Skeletal muscle cell (primary cell): Measurements from ENCODE around the gene NCOA6.
"Not testable (repeated sequence)": the region's sequence is repeated elsewhere in the genome, so short reads cannot be mapped to it uniquely, and the experiment has no call there.

ENCODE experiments used
- DNase-seq: peaks from one replicate; pipeline ENCODE4 v3.0.0-alpha.2; 2010; ENCODE audit warnings: low read depth
- H3K4me3 ChIP-seq: 2 replicates; pipeline ENCODE4 v1.5.1; 2011; ENCODE audit warnings: low read depth, mild to moderate bottlenecking, control low read depth, low read length, moderate library complexity

NCOA6 gene

GRCh38 chr20:34743039-34743438, 82.4 kb downstream of the NCOA6 start:
- H3K4me3 ChIP-seq = no peak overlapping the region
- no peak for DNase-seq

DNA sequence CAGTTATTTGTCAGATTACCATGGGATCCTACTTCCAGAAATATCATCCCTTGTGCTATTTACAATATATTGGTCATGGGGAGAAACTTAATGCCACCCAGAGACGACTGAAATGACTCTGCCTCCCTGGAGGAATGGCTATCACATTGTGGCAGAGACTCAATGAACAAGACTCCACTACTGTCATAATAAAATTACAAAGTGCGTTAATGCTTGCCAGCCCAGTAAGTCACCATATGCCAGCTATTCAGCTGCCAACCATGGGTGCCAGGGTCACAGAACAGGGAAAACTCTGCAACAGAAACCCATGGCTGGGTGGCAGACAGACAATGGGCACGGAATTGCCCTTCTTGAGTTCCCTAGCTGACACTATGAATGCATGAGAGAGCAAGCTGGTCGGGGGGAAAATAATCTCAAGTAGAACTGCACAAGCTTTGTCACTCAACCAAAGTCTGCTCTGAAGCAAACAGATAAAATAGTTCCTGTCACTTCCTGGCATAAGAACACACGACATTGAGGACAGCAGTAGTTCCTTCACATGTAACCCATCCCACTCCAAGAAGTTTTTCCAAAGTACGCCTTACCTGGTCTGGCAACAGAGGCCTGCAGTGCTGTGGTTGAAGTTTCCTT, 89.2 kb downstream of the NCOA6 start:
- no peak for DNase-seq
- H3K4me3 ChIP-seq = no peak overlapping the region

GRCh38 chr20:34732523-34732922, 92.9 kb downstream of the NCOA6 start:
- H3K4me3 ChIP-seq = no peak overlapping the region
- DNase-seq = no peak

DNA sequence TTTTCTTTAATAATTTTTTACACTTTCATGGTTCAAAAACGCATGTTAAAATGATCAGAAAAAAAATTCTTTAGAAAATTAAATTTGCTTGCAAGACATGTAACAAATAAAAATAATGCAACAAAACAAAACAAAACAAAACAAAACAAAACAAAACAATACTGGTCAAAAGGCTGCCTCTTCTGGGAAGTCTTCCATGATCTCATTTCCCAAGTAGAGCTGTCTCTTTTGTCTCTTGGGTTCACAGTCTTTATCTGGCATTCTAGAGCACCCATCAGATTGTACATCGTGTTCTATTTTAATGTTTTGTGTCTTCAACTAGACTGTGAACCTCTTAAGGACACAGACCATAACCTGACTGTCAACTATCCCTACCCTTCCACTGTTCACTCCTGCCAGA, 96.0 kb downstream of the NCOA6 start:
- DNase-seq = no peak

DNA sequence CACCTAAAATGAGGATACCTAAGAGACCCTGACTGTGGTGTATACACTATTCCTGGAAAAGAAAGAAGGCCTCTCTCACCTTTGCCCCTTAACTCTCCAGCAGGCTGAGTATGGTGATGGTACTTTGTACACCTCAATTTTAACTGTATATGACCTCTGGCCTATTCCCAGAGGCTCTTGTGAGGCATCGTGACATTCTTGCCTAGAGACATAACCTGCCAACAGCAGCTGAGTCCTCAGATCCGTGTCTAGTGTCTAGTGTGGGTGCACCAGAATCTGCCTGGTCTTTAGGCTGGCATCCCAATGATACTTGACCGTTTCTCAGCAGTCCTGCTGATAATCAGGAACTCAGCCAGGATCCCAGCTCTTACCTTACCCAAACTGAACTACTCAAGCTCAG, 101.3 kb downstream of the NCOA6 start:
- H3K4me3 ChIP-seq = no peak overlapping the region
- DNase-seq = no peak

More for the DNA sequence above, 96.0 kb downstream of the NCOA6 start:
- H3K4me3 ChIP-seq = no peak overlapping the region

GRCh38 chr20:34722560-34722959, 102.9 kb downstream of the NCOA6 start:
- H3K4me3 ChIP-seq, DNase-seq: not testable (repeated sequence)

GRCh38 chr20:34720266-34720665, 105.2 kb downstream of the NCOA6 start:
- no peak overlapping the region for H3K4me3 ChIP-seq
- DNase-seq = no peak

DNA sequence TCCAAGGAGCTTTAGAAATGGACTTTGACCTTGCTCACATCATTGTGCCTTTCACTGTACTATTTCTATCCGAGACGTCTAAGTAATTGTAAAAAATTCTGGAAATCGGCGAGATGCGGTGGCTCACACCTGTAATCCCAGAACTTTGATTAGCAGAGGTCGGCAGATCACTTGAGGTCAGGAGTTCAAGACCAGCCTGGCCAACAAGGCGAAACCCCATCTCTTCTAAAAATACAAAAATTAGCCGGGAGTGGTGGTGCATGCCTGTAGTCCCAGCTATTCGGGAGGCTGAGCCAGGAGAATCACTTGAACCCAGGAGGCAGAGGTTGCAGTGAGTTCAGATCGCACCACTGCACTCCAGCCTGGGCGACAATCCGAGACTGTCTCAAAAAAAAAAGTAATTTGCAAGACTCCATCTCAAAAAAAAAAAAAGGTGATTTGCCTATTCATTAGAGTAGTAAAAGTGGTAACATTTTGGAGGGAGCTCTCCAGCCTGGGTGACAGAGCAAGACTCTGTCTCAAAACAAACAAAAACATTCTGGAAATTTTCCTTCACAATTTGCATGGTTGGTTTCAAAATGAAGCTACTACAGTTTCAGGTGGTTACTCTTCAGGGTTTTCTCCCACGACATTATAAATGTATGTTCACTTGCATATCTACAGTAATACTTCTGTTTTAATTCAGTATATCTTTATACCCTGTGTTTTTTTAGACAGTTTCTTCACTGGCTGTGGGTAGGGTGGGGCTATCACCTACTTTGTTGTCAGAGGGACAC, 106.0 kb downstream of the NCOA6 start:
- not testable (repeated sequence) for DNase-seq, H3K4me3 ChIP-seq

DNA sequence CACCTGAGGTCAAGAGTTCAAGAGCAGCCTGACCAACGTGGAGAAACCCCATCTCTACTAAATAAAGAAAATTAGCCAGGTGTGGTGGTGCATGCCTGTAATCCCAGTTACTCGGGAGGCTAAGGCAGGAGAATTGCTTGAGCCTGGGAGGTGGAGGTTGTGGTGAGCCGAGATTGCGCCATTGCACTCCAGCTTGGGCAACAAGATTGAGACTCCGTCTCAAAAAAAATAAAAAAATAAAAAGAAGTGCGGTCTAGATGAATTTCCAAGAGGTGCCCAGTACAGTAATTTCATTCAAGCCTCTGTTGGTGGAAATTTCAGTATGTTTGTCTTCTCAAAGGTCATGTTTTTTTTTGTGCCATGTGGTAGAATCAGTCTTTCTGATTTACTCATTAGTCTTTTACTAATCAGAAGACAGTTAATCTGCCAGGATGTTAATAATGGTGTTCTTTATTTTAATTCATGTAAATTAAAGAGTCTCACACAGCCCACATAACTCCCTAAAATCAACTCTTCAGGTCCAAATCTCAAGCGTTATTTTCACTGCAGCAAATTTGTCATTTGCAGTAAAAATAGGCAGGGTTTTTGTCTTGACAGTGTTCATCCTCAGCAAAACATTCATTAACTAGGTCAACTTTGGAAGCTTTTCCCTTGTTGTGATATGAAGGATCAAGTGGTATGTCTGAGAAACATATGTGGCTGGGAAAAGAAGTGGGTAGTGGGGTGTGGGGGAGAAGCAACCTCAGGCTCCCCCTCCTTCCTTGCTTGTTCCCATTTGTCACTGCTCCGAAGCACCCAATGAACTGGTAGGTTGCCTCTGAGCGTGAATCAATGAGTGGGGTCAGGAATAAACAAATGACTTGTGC, 108.0 kb downstream of the NCOA6 start:
- no peak for DNase-seq
- H3K4me3 ChIP-seq = no peak overlapping the region

DNA sequence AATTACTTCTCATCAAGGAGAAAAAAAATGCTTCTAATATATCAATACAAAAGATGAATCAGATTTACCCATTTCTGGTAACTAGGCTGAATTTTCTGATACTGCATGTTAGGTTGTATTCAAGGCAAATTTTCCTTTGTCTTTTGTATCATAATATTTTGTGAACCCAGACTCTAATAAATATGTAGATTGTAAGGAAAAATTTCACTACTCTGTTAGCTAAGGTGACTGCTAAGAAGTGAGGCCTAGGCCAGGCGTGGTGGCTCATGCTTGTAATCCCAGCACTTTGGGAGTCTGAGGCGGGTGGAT, 108.6 kb downstream of the NCOA6 start:
- no peak for DNase-seq
- H3K4me3 ChIP-seq = no peak overlapping the region

DNA sequence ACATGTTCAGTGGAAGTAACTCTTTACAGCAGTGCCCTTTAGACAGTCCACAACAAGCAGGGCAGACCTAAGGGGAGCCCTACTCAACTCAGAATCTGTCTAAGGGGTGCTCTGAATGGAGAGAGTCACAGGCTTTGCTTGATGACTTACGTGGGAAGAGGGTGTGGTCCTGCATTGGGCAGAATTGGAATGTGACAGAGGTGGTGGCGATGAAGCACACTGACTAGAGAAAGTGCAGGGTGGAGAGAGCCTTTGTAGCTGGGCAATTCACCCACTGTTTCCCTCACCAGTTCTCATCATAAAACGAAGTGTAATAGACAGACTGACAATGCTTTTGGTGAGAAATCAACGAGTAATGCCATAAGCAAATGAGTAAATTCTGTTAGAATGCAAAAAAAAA, 110.1 kb downstream of the NCOA6 start:
- no peak overlapping the region for H3K4me3 ChIP-seq
- DNase-seq = no peak

GRCh38 chr20:34713944-34714515, 111.4 kb downstream of the NCOA6 start:
- DNase-seq, H3K4me3 ChIP-seq: not testable (repeated sequence)

DNA sequence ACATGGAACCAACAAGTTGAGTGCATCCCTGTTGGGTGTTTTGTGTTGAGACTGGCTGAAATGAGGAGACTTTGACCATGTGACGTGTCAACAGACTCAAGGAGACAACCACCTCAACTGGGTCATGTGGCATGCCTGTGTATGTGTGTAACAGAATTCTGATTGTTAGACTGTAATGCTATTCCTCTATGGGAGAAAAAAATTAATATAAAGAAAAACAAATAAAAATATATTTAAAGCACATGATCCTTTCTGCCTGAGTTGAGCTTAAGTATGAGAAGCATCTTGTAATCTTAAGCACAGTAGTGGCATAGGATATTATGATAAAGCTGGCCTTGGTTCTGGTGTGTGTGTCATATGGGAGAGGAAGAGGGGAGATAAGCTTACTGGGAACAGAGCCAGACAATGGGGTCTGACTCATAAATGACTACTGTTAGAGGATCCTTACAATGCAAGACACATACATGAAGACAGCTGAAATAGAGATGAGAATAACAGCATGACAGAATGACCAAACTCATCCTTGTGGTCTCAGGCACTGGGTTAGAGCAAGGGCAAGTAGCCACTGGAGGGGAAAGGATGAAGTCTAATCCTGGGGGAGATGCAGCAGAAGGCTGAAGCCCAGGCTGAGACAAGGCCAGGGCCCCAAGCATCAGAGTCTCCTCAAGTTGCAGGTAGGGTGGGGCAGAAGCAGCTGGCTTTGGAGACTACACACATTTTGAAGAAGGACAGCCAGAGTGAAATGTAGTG, 112.1 kb downstream of the NCOA6 start:
- DNase-seq = peak; percentile 97
- H3K4me3 ChIP-seq = no peak overlapping the region

DNA sequence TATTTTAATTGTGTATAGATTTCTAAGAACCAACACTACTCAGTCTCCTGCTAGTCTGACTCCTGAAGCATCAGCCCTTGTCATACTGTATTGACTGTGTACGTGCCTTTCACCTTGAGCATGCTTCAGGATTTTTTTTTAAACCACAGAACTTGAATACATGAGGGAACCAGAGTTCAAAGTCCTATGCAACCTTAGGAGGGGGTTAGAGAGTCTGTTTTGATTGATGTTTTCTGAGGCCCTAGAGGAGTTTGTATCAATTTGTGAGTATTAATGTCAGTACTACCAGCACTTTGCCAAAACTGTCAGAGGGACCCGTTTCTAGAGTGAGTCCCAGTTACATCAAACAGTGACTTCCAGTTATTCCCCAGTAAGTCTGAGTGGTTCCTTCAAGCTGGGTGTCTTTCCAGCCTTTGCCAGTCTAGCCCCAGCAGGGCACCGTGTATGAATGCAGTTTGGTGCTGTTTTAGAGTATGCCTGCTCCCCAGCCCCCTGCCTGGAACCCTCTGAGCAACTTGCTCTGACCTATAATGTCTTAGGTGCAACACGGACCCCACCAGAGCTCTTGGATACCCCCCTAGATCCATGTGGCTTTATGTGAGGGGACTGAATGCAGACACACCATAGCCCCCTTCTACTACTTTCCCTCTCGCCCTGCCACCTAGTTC, 112.8 kb downstream of the NCOA6 start:
- DNase-seq = no peak
- no peak overlapping the region for H3K4me3 ChIP-seq

DNA sequence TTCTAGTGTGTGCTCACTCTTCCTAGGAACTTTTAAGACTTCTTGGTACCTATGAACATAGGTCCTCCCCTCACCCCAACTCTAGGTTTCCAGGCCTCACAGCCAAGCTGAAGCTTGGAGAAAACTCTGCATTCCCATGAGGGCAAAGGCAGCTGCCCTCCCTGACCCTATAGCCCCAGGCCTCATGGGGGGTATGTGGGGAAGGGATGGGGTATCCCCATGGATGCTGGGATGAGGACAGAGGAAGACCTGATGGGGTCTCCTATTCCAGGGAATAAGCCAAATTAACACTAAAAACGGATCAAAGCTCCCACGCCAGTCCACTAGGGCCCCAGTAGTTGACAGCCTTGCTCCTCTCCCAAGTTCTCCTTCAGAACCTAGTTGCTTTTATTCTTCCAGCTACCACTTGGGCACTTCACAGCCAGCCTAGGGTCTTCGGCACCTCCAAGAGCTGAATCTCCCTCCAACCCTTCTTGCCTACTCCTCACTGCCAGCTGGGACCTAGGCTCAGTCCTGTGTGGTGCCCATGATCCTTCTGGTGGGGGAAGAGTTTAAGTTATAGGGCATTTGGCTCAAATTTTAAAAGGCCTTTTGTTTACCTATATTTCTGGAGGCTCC, 113.5 kb downstream of the NCOA6 start:
- H3K4me3 ChIP-seq = no peak overlapping the region
- DNase-seq = no peak

DNA sequence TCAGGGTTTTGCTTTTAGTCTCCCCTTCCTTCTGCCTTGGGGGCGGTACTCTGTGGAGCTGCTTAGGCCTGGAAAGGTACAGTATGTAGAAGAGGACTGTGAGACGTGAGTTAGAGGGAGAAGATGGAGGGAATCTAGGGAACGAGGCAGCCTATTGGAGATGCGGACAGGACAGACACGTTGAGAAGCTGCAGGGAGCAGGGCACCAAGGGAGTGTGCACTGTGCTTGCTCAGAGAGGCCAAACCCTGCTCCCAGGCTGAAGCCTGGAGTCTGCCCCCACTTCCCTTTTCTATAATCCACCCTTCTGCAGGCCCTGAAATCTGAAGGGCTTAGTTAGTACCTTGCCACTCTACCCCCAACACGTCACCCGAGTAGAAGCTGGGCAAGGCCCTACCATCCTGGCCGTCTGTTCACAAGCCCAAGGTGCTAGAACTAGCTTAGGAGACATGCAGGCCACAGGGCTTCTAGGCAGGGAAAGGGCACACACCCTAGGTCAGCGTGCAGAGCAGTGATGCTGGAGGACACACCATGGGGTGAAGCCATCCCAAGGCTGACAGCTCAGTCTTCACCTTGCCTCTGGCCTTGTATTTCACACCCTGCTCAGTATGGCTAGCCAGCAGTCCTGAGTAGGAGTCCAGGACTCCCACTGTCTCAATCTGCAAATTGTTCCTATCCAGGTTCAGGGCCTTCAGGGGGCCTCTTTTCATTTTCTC, 114.4 kb downstream of the NCOA6 start:
- H3K4me3 ChIP-seq = no peak overlapping the region
- DNase-seq = no peak

DNA sequence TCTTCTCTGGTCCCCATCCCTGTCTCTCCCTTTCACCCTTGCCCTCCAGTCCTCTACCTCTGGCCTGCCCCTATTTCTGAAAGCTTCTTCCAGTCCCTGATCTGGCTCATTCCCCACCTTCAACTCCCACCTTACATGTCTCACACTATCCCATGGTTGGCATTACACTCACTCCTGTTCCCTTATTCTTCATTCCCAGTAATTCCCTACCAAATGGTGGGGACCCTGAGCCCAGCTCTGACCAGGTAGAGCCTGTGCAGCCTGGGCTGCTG, 114.9 kb downstream of the NCOA6 start:
- DNase-seq = no peak
- H3K4me3 ChIP-seq = peak overlapping the region; percentile 62
